ENCODE measurements around the gene TNFSF13. TPM values are rescaled to one million over a fixed set of nuclear protein-coding genes. Genes with fewer than 3 reads are reported as not detected.

The TNFSF13 gene
- total RNA-seq, 2 experiments from 2014 or later = 1.1 to 1.7 TPM

DNA sequence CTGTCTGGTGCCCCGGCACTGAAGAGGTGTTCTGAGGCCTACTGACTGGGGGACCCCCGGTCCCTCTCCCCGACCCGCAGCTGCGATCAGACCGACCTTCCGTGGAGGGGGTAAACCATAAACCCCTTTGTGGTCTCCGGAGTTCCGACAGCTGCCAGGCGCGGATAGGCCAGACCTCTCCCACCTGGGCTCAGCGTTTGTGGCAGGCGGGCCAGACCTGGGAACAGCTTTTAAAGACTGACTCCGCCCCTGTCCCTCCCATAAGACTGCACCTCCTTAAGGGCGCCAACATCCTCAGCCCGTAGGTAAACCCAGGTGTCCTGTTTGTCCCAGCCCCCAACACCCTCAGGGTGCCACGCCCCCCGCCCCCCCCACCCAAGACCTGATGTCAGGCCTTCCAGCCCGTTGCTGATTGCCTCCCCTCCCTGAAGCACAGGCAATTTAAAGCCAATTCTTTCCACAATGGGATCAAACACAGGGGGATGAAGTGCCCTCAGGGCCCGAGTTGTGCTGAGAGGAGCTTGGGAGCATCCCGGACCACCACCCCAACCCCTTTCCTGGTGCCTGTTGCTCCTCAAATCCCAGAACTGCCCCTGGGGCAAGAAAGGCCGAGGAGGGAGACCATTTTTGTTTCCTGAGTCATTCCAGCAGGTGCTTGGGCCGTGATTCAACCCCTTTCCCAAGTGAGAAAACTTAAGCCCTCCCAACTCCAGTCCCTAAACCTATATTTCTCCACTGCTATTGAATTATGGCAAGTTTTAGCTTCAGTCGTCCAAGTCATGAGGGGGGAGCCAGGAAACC, 31.5 kb downstream of the TNFSF13 start, which contains the start of gene SOX15:
Gene SOX15 (minus strand): TSS at position 204 of the 801 bp plus-strand sequence. CDS start 418 bp downstream, outside the sequence.
- Mint-ChIP-seq H3K4me3 (no peak within 1 kb of the TSS), H3K4me1 (ENCODE audit: low read depth) (peaks cover under 1% of the 10 kb centered on the region), H3K27me3 (no peaks in the 10 kb centered on the region), H3K27ac (no peak within 1 kb of the TSS), H3K9me3 (no peaks in the 10 kb centered on the region), H3K36me3 (ENCODE audit: low read depth) (peaks cover 56% of the 10 kb centered on the region)
- Histone ChIP-seq H3K27ac (ENCODE audit: low read depth in 1 of 2, low read length in 2 of 2) (no peak within 1 kb of the TSS), H3K36me3 (ENCODE audit: insufficient read depth, low read length) (peaks cover 71% of the 10 kb centered on the region), H3K27me3 (ENCODE audit: control insufficient read depth in 1 of 2, insufficient read depth in 2 of 2, low read length in 2 of 2) (no peaks in the 10 kb centered on the region), H3K4me1 (ENCODE audit: insufficient read depth, low read length) (peaks cover 23% of the 10 kb centered on the region), H3K4me3 (ENCODE audit: low read length) (no peak within 1 kb of the TSS), H3K9me3 (ENCODE audit: control insufficient read depth in 1 of 2, insufficient read depth in 1 of 2, low read length in 2 of 2) (no peaks in the 10 kb centered on the region)
- ATAC-seq (ENCODE audit: poor library complexity) (no peak), DNase-seq (peak in 1 of 14 experiments; percentile 44)
- intact Hi-C loops (cut with DNase I, micrococcal nuclease) = loop anchor here (1.0 to 10.0 kb wide), 8 partner anchors 21 to 545 kb away; partner anchors contain the start of genes SLC16A11 (in 2 of the 2), FGF11 (in 1 of the 2), SLC2A4 (in 1 of the 2) and TMEM102 (in 1 of the 2)
- POLR2A ChIA-PET = interaction anchor here (0.6 to 2.5 kb wide), 13 partner anchors 14 to 698 kb away, joined by 3 to 16 read pairs (median 4); partner anchors contain the start of genes FXR2, RANGRF, SAT2 and TMEM102
- CTCF ChIA-PET = interaction anchor here (0.6 to 1.9 kb wide), 17 partner anchors 10 to 658 kb away, joined by 3 to 17 read pairs (median 4); partner anchors contain the start of genes CD68, CTC1, FXR2 and SENP3
- TF ChIP-seq, protein P1, sequence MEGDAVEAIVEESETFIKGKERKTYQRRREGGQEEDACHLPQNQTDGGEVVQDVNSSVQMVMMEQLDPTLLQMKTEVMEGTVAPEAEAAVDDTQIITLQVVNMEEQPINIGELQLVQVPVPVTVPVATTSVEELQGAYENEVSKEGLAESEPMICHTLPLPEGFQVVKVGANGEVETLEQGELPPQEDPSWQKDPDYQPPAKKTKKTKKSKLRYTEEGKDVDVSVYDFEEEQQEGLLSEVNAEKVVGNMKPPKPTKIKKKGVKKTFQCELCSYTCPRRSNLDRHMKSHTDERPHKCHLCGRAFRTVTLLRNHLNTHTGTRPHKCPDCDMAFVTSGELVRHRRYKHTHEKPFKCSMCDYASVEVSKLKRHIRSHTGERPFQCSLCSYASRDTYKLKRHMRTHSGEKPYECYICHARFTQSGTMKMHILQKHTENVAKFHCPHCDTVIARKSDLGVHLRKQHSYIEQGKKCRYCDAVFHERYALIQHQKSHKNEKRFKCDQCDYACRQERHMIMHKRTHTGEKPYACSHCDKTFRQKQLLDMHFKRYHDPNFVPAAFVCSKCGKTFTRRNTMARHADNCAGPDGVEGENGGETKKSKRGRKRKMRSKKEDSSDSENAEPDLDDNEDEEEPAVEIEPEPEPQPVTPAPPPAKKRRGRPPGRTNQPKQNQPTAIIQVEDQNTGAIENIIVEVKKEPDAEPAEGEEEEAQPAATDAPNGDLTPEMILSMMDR (IDR thresholded peaks at IDR 0.05) = no peak

DNA sequence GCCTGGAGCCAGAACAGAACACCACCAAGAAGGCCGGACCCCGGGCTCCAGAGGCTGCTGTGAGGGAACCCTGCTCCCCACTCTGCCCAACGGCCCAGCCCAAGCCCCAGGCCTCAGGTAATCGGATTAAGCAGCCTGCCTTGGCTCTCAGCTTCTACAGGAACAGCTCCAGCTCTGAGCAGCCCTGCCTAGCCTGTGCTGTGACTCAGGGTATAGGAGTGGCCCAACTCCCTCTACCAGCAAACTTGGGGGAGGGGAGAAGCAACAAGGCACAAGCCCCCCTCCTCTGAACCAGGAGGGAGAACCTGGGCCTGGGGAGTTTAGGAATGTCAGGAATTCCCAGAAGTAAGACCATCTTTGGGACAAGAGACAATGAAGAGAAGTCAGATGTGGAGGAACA, 32.2 kb downstream of the TNFSF13 start:
- H3K27me3 ChIP-seq (ENCODE audit: control insufficient read depth in 1 of 2, insufficient read depth in 2 of 2, low read length in 2 of 2) = no peaks in the 10 kb centered on the region
- Mint-ChIP-seq H3K27me3 (no peaks in the 10 kb centered on the region), H3K4me3 (no peak overlapping the region), H3K4me1 (ENCODE audit: low read depth) (no peaks in the 10 kb centered on the region), H3K36me3 (ENCODE audit: low read depth) (peaks cover 61% of the 10 kb centered on the region), H3K27ac (no peak overlapping the region), H3K9me3 (no peaks in the 10 kb centered on the region)
- ChIA-PET CTCF (interaction anchor here (0.6 kb wide), 1 partner anchor 38 kb away, joined by 4 read pairs; no protein-coding TSS in a partner anchor), POLR2A (interaction anchor here (2.5 kb wide), 1 partner anchor 17 kb away, joined by 16 read pairs; no protein-coding TSS in a partner anchor)
- H3K36me3 ChIP-seq (ENCODE audit: insufficient read depth, low read length) = peaks cover 75% of the 10 kb centered on the region
- no peak overlapping the region for H3K4me3 ChIP-seq (ENCODE audit: low read length)
- intact Hi-C loops (cut with DNase I, micrococcal nuclease) = loop anchor here (2.0 to 5.0 kb wide), 4 partner anchors 20 to 546 kb away; partner anchors contain the start of genes FGF11 (in 1 of the 2), SLC16A11 (in 1 of the 2) and TMEM102 (in 1 of the 2)
- no peaks in the 10 kb centered on the region for H3K9me3 ChIP-seq (ENCODE audit: control insufficient read depth in 1 of 2, insufficient read depth in 1 of 2, low read length in 2 of 2)
- TF ChIP-seq, protein P1 (IDR thresholded peaks at IDR 0.05) = no peak
- no peak overlapping the region for H3K27ac ChIP-seq (ENCODE audit: low read depth in 1 of 2, low read length in 2 of 2)
- peaks cover 17% of the 10 kb centered on the region for H3K4me1 ChIP-seq (ENCODE audit: insufficient read depth, low read length)
- no peak for ATAC-seq (ENCODE audit: poor library complexity)
- DNase-seq = no peak

- ATAC-seq (ENCODE audit: poor library complexity) (no peak), DNase-seq (no peak)
- TF ChIP-seq, protein P1 (IDR thresholded peaks at IDR 0.05) = no peak
- POLR2A ChIA-PET = no interaction called here
- H3K27ac Mint-ChIP-seq = no peak overlapping the region
- Histone ChIP-seq H3K9me3 (ENCODE audit: control insufficient read depth in 1 of 2, insufficient read depth in 1 of 2, low read length in 2 of 2) (no peaks in the 10 kb centered on the region), H3K27ac (ENCODE audit: low read depth in 1 of 2, low read length in 2 of 2) (no peak overlapping the region), H3K36me3 (ENCODE audit: insufficient read depth, low read length) (peaks cover 78% of the 10 kb centered on the region), H3K4me1 (ENCODE audit: insufficient read depth, low read length) (peaks cover 14% of the 10 kb centered on the region), H3K4me3 (ENCODE audit: low read length) (no peak overlapping the region), H3K27me3 (ENCODE audit: control insufficient read depth in 1 of 2, insufficient read depth in 2 of 2, low read length in 2 of 2) (no peaks in the 10 kb centered on the region)
- no peaks in the 10 kb centered on the region for H3K4me1 Mint-ChIP-seq (ENCODE audit: low read depth)
- intact Hi-C loops (cut with DNase I, micrococcal nuclease) = loop anchor here (2.0 to 5.0 kb wide), 4 partner anchors 19 to 547 kb away; partner anchors contain the start of genes FGF11 (in 1 of the 2), SLC16A11 (in 1 of the 2) and TMEM102 (in 1 of the 2)
- H3K36me3 Mint-ChIP-seq (ENCODE audit: low read depth) = peaks cover 68% of the 10 kb centered on the region
- no peaks in the 10 kb centered on the region for H3K9me3 Mint-ChIP-seq
- no peak overlapping the region for H3K4me3 Mint-ChIP-seq
- CTCF ChIA-PET = interaction anchor here (1.3 kb wide), 1 partner anchor 23 kb away, joined by 4 read pairs; the partner anchor contains the start of gene FXR2
- H3K27me3 Mint-ChIP-seq = no peaks in the 10 kb centered on the region
These were observed 33.0 kb downstream of the TNFSF13 start for GRCh38 chr17:7591596-7591995.

Measured in CD4-positive, alpha-beta T cell (primary cell).